Measurements from ENCODE around the gene CNTNAP2. TPM values are rescaled to one million over a fixed set of nuclear protein-coding genes. Genes with fewer than 3 reads are reported as not detected.

CNTNAP2 gene
- total and polyA plus RNA-seq, 2 of the 13 experiments (the other 11 are each of a cell fraction or from before 2014, with no cell fraction given) = 0.40 to 0.42 TPM

GRCh38 chr7:148050492-148051158, 1934.0 kb downstream of the CNTNAP2 start (continued):
- TF ChIP-seq ZNF431 (CRISPR knock-in tag; IDR thresholded peaks at IDR 0.05; ENCODE audit: borderline replicate concordance, low read depth) (no peak), PRDM10 (CRISPR knock-in tag; IDR thresholded peaks at IDR 0.05; ENCODE audit: low read depth) (no peak), SAFB2 (CRISPR knock-in tag; IDR thresholded peaks at IDR 0.05; ENCODE audit: borderline replicate concordance, low read depth) (no peak), ZFP36L2 (CRISPR knock-in tag; IDR thresholded peaks at IDR 0.05) (no peak), ZSCAN12 (CRISPR knock-in tag; IDR thresholded peaks at IDR 0.05) (no peak), KLF11 (CRISPR knock-in tag; IDR thresholded peaks at IDR 0.05) (no peak), RAD51 (IDR thresholded peaks at IDR 0.05; ENCODE audit: borderline replicate concordance) (no peak)

GRCh38 chr7:148056406-148056805, 1939.8 kb downstream of the CNTNAP2 start:
- POLR2A ChIA-PET = no interaction called here
- no peaks in the 10 kb centered on the region for H4K20me1 ChIP-seq (ENCODE audit: insufficient read depth, low read length)
- H3K36me3 ChIP-seq (replicated peaks in 1 of 2; ENCODE audit: control insufficient read depth in 1 of 2, insufficient read depth in 2 of 2, low read length in 2 of 2) = no peaks in the 10 kb centered on the region
- H3K4me1 ChIP-seq (ENCODE audit: insufficient read depth, low read length) = no peaks in the 10 kb centered on the region
- H3K27me3 ChIP-seq (ENCODE audit: control insufficient read depth in 1 of 2, insufficient read depth in 2 of 2, low read length in 2 of 2) = no peaks in the 10 kb centered on the region
- no TSS peak for BruUV-seq (replicated peaks)
- no peak for DNase-seq (ENCODE audit: low spot score)
- FAIRE-seq = no peak
- no peaks in the 10 kb centered on the region for H3K9me3 ChIP-seq (ENCODE audit: low read length)
- no peak overlapping the region for H3K4me2 ChIP-seq (ENCODE audit: low read depth, low read length)
- CTCF ChIA-PET (ENCODE audit: low intra/inter-chr PET ratio, low total read pairs) = no interaction called here
- no peak overlapping the region for H3K4me3 ChIP-seq (replicated peaks in 1 of 3; ENCODE audit: insufficient read depth in 1 of 3, low read depth in 2 of 3, low read length in 3 of 3)
- intact Hi-C loops (cut with micrococcal nuclease; ENCODE audit: unreplicated experiment) = no loop called here
- H3K9ac ChIP-seq (ENCODE audit: insufficient read depth, low read depth, low read length) = no peak overlapping the region
- no peak overlapping the region for H3K27ac ChIP-seq (ENCODE audit: extremely low read length, insufficient read depth, low read length)
- in situ Hi-C loops (cut with HindIII; ENCODE audit: extremely low pct_ligation_motif_present, low pct_unique_long_range_greater_than_20kb) = no loop called here
- WGBS (ENCODE audit: low lambda C conversion rate) = 24% methylated on average over 3 of the region's 3 CpGs
- no peak for ATAC-seq
- no peaks in the 10 kb centered on the region for H3K79me2 ChIP-seq (ENCODE audit: insufficient read depth, low read length)
- no peak overlapping the region for H2AFZ ChIP-seq (ENCODE audit: low read length)
- TF ChIP-seq FOXP1 (IDR thresholded peaks at IDR 0.05) (no peak), FOXP1 (CRISPR knock-in tag; IDR thresholded peaks at IDR 0.05) (no peak), ATF6 (CRISPR knock-in tag; conservative IDR thresholded peaks at IDR 0.05) (no peak), ZBTB20 (CRISPR knock-in tag; IDR thresholded peaks at IDR 0.05; ENCODE audit: borderline replicate concordance, low read depth) (no peak), MTA3 (CRISPR knock-in tag; IDR thresholded peaks at IDR 0.05) (no peak), HMG20A (CRISPR knock-in tag; IDR thresholded peaks at IDR 0.05; ENCODE audit: borderline replicate concordance) (no peak), CBX1 (IDR thresholded peaks at IDR 0.05; ENCODE audit: low read depth) (no peak)
